ENCODE measurements around the gene MYLK4. TPM values are rescaled to one million over a fixed set of nuclear protein-coding genes. Genes with fewer than 3 reads are reported as not detected.

MYLK4 gene
- total RNA-seq, 1 experiment from 2014 or later: 0.40 TPM

GRCh38 chr6:2708456-2708855 lies 42.3 kb downstream of the MYLK4 start:
- peak; percentile 43 for DNase-seq (ENCODE audit: low read depth)

- DNase-seq (ENCODE audit: low read depth): no peak
Measured at GRCh38 chr6:2706558-2706957, 44.2 kb downstream of the MYLK4 start.

- DNase-seq (ENCODE audit: low read depth): no peak
Measured at GRCh38 chr6:2705256-2705655, 45.5 kb downstream of the MYLK4 start.

GRCh38 chr6:2697291-2697690 lies 53.4 kb downstream of the MYLK4 start:
- no peak for DNase-seq (ENCODE audit: low read depth)

- peak; percentile 34 for DNase-seq (ENCODE audit: low read depth)
Measured at GRCh38 chr6:2695454-2696095, 55.1 kb downstream of the MYLK4 start.

- no peak for DNase-seq (ENCODE audit: low read depth)
Measured at GRCh38 chr6:2693231-2693630, 57.5 kb downstream of the MYLK4 start.

- DNase-seq (ENCODE audit: low read depth): peak; percentile 92
Measured at GRCh38 chr6:2688401-2689064, 62.2 kb downstream of the MYLK4 start.

- peak; percentile 2 for DNase-seq (ENCODE audit: low read depth)
Measured at GRCh38 chr6:2687456-2687855, 63.3 kb downstream of the MYLK4 start.

GRCh38 chr6:2686515-2686914 lies 64.2 kb downstream of the MYLK4 start:
- DNase-seq (ENCODE audit: low read depth): no peak

- DNase-seq (ENCODE audit: low read depth): no peak
Measured at GRCh38 chr6:2684766-2685754, 65.7 kb downstream of the MYLK4 start.

- peak; percentile 60 for DNase-seq (ENCODE audit: low read depth)
Measured at GRCh38 chr6:2684103-2684749, 66.5 kb downstream of the MYLK4 start.

GRCh38 chr6:2680264-2680922 lies 70.3 kb downstream of the MYLK4 start:
- no peak for DNase-seq (ENCODE audit: low read depth)

GRCh38 chr6:2677080-2677593 lies 73.6 kb downstream of the MYLK4 start:
- DNase-seq (ENCODE audit: low read depth): no peak

GRCh38 chr6:2676048-2676447 lies 74.7 kb downstream of the MYLK4 start:
- no peak for DNase-seq (ENCODE audit: low read depth)

GRCh38 chr6:2674857-2675256 lies 75.9 kb downstream of the MYLK4 start:
- DNase-seq (ENCODE audit: low read depth): no peak

- no peak for DNase-seq (ENCODE audit: low read depth)
Measured at GRCh38 chr6:2669067-2669700, 81.5 kb downstream of the MYLK4 start.

GRCh38 chr6:2667617-2668016 lies 83.1 kb downstream of the MYLK4 start:
- no peak for DNase-seq (ENCODE audit: low read depth)

GRCh38 chr6:2666906-2667575 lies 83.7 kb downstream of the MYLK4 start:
- no peak for DNase-seq (ENCODE audit: low read depth)

GRCh38 chr6:2665146-2666070 lies 85.3 kb downstream of the MYLK4 start:
- DNase-seq (ENCODE audit: low read depth): no peak
